Bronchial epithelial cell (primary cell): ENCODE results near the gene SEMA4D. TPM values are rescaled to one million over a fixed set of nuclear protein-coding genes. Genes with fewer than 3 reads are reported as not detected.

Experiments used
- DNase-seq: peaks from one replicate; pipeline ENCODE4 v3.0.0-alpha.2; 2010; ENCODE audit warnings: low read depth
- FAIRE-seq: peaks from 2 replicates; lab custom pipeline; 2011; peaks lifted over from hg19 to GRCh38; lab: Jason Lieb, UNC
- H3K27me3 ChIP-seq: 2 replicates; pipeline ENCODE4 v1.5.1; 2011; ENCODE audit warnings: low read length; ENCODE audit not compliant: control insufficient read depth, insufficient read depth
- H3K36me3 ChIP-seq: 2 replicates; pipeline ENCODE4 v1.5.1; 2011; ENCODE audit warnings: low read length; ENCODE audit not compliant: control insufficient read depth, insufficient read depth
- H3K4me3 ChIP-seq: 2 replicates; pipeline ENCODE4 v1.5.1; 2011; ENCODE audit warnings: mild to moderate bottlenecking, low read depth, low read length, control low read depth
- total RNA-seq: library from RNA; depleted of rRNA; stranded (reverse); fragments of >200 nt; gene quantifications from 2 replicates; pipeline ENCODE4 v1.2.1, GENCODE V29; 2014
- TF ChIP-seq, protein P1 (sequence below): IDR thresholded peaks from 2 replicates; pipeline ENCODE4 v1.5.1; 2011; ENCODE audit warnings: mild to moderate bottlenecking, moderate library complexity, low read length, control low read depth, inconsistent platforms; ENCODE audit not compliant: insufficient read depth, severe bottlenecking

The SEMA4D gene, protein sequence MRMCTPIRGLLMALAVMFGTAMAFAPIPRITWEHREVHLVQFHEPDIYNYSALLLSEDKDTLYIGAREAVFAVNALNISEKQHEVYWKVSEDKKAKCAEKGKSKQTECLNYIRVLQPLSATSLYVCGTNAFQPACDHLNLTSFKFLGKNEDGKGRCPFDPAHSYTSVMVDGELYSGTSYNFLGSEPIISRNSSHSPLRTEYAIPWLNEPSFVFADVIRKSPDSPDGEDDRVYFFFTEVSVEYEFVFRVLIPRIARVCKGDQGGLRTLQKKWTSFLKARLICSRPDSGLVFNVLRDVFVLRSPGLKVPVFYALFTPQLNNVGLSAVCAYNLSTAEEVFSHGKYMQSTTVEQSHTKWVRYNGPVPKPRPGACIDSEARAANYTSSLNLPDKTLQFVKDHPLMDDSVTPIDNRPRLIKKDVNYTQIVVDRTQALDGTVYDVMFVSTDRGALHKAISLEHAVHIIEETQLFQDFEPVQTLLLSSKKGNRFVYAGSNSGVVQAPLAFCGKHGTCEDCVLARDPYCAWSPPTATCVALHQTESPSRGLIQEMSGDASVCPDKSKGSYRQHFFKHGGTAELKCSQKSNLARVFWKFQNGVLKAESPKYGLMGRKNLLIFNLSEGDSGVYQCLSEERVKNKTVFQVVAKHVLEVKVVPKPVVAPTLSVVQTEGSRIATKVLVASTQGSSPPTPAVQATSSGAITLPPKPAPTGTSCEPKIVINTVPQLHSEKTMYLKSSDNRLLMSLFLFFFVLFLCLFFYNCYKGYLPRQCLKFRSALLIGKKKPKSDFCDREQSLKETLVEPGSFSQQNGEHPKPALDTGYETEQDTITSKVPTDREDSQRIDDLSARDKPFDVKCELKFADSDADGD
- total RNA-seq = 1.8 and 6.1 TPM in 2 replicates

DNA sequence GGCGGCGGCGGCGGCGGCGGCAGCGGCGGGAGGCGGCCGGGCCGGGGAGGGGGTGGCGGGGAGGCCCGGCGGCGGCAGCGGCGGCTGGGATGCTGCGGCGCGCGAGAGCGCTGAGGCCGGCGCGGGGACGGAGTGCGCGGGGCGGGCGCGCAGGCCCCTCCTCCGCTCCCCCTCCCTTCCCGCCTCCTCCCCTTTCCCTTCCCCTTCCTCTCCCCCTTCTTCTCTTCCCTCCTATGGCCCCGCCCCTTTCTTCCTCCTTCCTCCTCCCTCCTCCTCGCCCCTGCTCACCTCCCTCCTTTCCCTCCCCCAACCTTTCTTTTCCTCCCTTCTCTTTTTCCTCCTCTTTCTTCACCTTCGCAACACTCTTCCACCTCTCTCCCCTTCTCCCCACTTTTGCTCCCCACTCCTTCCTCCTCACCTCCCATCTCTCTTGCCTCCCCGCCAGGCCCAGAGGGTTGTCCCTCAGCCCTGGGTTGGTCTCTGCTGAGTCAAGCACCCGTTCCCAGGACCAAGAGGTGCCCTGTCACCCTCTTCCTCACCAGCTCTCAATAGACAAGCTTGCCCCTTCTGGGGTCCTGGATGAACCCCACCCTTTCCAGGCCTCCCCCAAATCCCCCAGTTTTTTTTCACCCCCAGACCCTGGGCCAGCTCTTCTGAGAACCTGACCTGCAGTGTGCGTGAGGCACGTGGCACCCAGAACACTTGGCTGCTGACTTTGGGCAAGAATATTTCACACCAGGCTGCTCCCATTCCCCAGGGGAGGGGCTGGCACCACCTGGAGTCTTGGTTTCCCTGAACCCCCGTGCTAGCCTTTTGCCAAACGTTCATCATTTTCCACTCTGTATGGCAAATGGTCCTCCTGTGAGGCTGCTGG, at the start of gene SEMA4D:
Gene SEMA4D (minus strand): TSS at position 136 of the 874 bp plus-strand sequence. CDS start 92,657 bp downstream, outside the sequence.
- FAIRE-seq = no peak

GRCh38 chr9:89547000-89547399, 49.1 kb upstream of the SEMA4D start:
- Histone ChIP-seq H3K4me3 (no peak overlapping the region), H3K36me3 (no peaks in the 10 kb centered on the region), H3K27me3 (no peaks in the 10 kb centered on the region)
- no peak for DNase-seq
- TF ChIP-seq, protein P1, sequence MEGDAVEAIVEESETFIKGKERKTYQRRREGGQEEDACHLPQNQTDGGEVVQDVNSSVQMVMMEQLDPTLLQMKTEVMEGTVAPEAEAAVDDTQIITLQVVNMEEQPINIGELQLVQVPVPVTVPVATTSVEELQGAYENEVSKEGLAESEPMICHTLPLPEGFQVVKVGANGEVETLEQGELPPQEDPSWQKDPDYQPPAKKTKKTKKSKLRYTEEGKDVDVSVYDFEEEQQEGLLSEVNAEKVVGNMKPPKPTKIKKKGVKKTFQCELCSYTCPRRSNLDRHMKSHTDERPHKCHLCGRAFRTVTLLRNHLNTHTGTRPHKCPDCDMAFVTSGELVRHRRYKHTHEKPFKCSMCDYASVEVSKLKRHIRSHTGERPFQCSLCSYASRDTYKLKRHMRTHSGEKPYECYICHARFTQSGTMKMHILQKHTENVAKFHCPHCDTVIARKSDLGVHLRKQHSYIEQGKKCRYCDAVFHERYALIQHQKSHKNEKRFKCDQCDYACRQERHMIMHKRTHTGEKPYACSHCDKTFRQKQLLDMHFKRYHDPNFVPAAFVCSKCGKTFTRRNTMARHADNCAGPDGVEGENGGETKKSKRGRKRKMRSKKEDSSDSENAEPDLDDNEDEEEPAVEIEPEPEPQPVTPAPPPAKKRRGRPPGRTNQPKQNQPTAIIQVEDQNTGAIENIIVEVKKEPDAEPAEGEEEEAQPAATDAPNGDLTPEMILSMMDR = no peak
- no peak for FAIRE-seq

More for the DNA sequence above, at the start of gene SEMA4D:
- H3K36me3 ChIP-seq = no peaks in the 10 kb centered on the region
- peaks cover 6% of the 10 kb centered on the region for H3K27me3 ChIP-seq
- TF ChIP-seq, protein P1 = no peak
- peak within 1 kb of the TSS; percentile 48 for H3K4me3 ChIP-seq
- peak; percentile 18 for DNase-seq

GRCh38 chr9:89544279-89544661, 46.4 kb upstream of the SEMA4D start:
- no peaks in the 10 kb centered on the region for H3K36me3 ChIP-seq
- H3K4me3 ChIP-seq = no peak overlapping the region
- no peak for FAIRE-seq
- DNase-seq = no peak
- TF ChIP-seq, protein P1 = no peak
- no peaks in the 10 kb centered on the region for H3K27me3 ChIP-seq

DNA sequence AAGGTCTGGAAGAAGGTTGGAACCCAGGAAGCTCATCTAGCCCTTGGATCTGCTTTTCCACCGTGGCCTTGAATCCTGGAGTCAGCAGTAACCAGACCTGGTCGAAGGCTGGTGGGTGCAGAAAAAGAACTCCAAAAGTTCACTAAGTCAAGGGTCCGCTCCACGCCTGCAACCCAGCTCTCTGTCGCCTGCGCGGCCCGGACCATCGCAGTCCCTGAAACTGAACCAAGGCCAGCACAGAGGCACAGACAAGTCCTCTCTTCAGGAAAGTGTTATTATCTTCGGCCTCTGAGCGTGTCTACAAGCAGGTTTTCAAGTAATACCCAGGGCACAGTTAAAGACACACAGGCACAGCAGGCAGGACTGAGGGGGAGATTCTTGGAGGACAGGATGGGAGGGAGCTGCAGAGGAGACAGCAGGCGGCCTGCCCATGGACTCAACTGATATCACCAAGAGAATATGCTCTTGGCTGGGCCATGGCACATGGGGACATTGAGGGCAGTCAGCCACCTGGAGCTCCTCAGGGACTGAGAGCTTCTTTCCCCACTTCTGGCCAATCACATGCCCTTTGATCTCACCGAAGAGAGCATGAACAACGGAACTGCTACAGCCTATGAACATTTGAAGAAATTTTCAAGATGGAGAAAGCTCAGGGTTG, 45.8 kb upstream of the SEMA4D start:
- H3K4me3 ChIP-seq = no peak overlapping the region
- DNase-seq (no peak), FAIRE-seq (peak; percentile 86)
- TF ChIP-seq, protein P1 = no peak
- H3K36me3 ChIP-seq = no peaks in the 10 kb centered on the region
- no peaks in the 10 kb centered on the region for H3K27me3 ChIP-seq

GRCh38 chr9:89543111-89543510, 45.2 kb upstream of the SEMA4D start:
- no peaks in the 10 kb centered on the region for H3K27me3 ChIP-seq
- H3K36me3 ChIP-seq = no peaks in the 10 kb centered on the region
- DNase-seq (no peak), FAIRE-seq (no peak)
- no peak overlapping the region for H3K4me3 ChIP-seq
- TF ChIP-seq, protein P1 = no peak
